HG03521 (cell line): ENCODE measurements around the gene NXNL1.

Source experiments
- ATAC-seq: cut with Tn5 transposase; IDR thresholded peaks from one replicate; pipeline ENCODE4 v1.9.1; 2021; ENCODE audit warnings: mild to moderate bottlenecking, moderate library complexity; ENCODE audit not compliant: unreplicated experiment

Gene NXNL1

GRCh38 chr19:17458970-17459369 is 1.8 kb downstream of the NXNL1 start:
- no peak for ATAC-seq

- no peak for ATAC-seq
Observed at GRCh38 chr19:17457616-17458015, 3.1 kb downstream of the NXNL1 start.

- no peak for ATAC-seq
Observed at GRCh38 chr19:17456127-17456526, 4.6 kb downstream of the NXNL1 start.

- ATAC-seq, result no peak
Observed at GRCh38 chr19:17455308-17456123, 5.2 kb downstream of the NXNL1 start.

- ATAC-seq, result no peak
Observed at GRCh38 chr19:17454576-17455071, 6.1 kb downstream of the NXNL1 start.

- ATAC-seq, result no peak
Observed at GRCh38 chr19:17451820-17452219, 8.9 kb downstream of the NXNL1 start.

GRCh38 chr19:17450264-17451075 is 10.3 kb downstream of the NXNL1 start:
- no peak for ATAC-seq

GRCh38 chr19:17448131-17448967 is 12.4 kb downstream of the NXNL1 start, which contains the start of gene TMEM221:
TSS of gene TMEM221 (minus strand) at chr19:17448668. CDS start at chr19:17448462, 206 bp downstream.
- no peak for ATAC-seq

GRCh38 chr19:17447704-17448130 is 13.0 kb downstream of the NXNL1 start:
- ATAC-seq, result no peak

- ATAC-seq, result no peak
Observed at GRCh38 chr19:17445526-17446165, 15.1 kb downstream of the NXNL1 start.

- no peak for ATAC-seq
Observed at GRCh38 chr19:17441241-17442021, 19.3 kb downstream of the NXNL1 start.

- no peak for ATAC-seq
Observed at GRCh38 chr19:17436874-17437267, 23.9 kb downstream of the NXNL1 start.

GRCh38 chr19:17436094-17436873 is 24.4 kb downstream of the NXNL1 start:
- no peak for ATAC-seq

- ATAC-seq, result no peak
Observed at GRCh38 chr19:17435218-17435617, 25.5 kb downstream of the NXNL1 start.

GRCh38 chr19:17431417-17431816 is 29.3 kb downstream of the NXNL1 start:
- ATAC-seq, result no peak

- ATAC-seq, result no peak
Observed at GRCh38 chr19:17429641-17430113, 31.0 kb downstream of the NXNL1 start.

GRCh38 chr19:17424743-17425365 is 35.9 kb downstream of the NXNL1 start:
- no peak for ATAC-seq
